Measurements from ENCODE around the gene CAVIN1.

DNA sequence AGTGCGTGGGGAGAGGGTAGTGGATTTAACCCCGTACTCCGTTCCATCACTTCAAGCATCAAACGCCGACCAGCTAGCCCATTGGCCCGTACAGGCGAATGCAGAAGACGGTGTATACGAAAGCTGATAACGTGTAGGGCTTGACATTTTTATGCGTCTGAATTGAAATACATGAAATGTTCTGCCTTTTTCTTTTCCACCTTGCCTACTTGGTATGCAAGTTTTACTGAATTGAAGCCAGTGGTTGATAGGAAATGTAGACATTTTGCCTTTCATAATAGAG is 34.0 kb downstream of the CAVIN1 start:
- TF ChIP-seq, protein P1, sequence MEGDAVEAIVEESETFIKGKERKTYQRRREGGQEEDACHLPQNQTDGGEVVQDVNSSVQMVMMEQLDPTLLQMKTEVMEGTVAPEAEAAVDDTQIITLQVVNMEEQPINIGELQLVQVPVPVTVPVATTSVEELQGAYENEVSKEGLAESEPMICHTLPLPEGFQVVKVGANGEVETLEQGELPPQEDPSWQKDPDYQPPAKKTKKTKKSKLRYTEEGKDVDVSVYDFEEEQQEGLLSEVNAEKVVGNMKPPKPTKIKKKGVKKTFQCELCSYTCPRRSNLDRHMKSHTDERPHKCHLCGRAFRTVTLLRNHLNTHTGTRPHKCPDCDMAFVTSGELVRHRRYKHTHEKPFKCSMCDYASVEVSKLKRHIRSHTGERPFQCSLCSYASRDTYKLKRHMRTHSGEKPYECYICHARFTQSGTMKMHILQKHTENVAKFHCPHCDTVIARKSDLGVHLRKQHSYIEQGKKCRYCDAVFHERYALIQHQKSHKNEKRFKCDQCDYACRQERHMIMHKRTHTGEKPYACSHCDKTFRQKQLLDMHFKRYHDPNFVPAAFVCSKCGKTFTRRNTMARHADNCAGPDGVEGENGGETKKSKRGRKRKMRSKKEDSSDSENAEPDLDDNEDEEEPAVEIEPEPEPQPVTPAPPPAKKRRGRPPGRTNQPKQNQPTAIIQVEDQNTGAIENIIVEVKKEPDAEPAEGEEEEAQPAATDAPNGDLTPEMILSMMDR (conservative IDR thresholded peaks at IDR 0.05 in 1 of 2, IDR thresholded peaks at IDR 0.05 in 1 of 2; ENCODE audit: extremely low read depth in 1 of 2, insufficient read depth in 1 of 2, low read depth in 1 of 2, low read length in 2 of 2): no peak
- TF ChIP-seq EZH2 (IDR thresholded peaks at IDR 0.05; ENCODE audit: borderline replicate concordance, low read length): no peak
